Measurements from ENCODE around the gene ACAA1. TPM values are rescaled to one million over a fixed set of nuclear protein-coding genes. Genes with fewer than 3 reads are reported as not detected.

Gene ACAA1
- total and polyA plus RNA-seq, 10 of the 15 experiments (the other 5 are each of a cell fraction or from before 2014, with no cell fraction given), result 5.7 to 85.4 (median 60.6) TPM

- SMC1A ChIA-PET (ENCODE audit: uncharacterized antibody, unreplicated experiment), result interaction anchor here (2.5 to 8.2 kb wide), 3 partner anchors 11 to 67 kb away, joined by 13 to 92 read pairs (median 89); partner anchors contain the start of gene OXSR1
- intact Hi-C loops (cut with micrococcal nuclease; ENCODE audit: unreplicated experiment) (no loop called here), in situ Hi-C loops (cut with MboI) (no loop called here)
- Histone ChIP-seq H3K27me3 (replicated peaks in 1 of 2; ENCODE audit: control insufficient read depth in 2 of 2, insufficient read depth in 2 of 2, low read length in 1 of 2) (no peaks in the 10 kb centered on the region), H3K4me2 (ENCODE audit: control insufficient read depth, insufficient read depth) (peak overlapping the region; percentile 39; the same call in 1 of the 2 replicates), H3K9ac (ENCODE audit: control insufficient read depth, insufficient read depth, low read length) (no peak overlapping the region), H2AFZ (ENCODE audit: control insufficient read depth, low read depth, low read length) (no peak overlapping the region), H3K4me3 (no peak overlapping the region), H3K27ac (ENCODE audit: control insufficient read depth, insufficient read depth) (no peak overlapping the region), H3K9me3 (replicated peaks; ENCODE audit: control insufficient read depth, insufficient read depth, low read length) (peaks cover 9% of the 10 kb centered on the region; the same call in 2 of the 3 replicates), H3K36me3 (ENCODE audit: control insufficient read depth in 2 of 2, insufficient read depth in 2 of 2, low read length in 1 of 2) (peaks cover 0 to 15% of the 10 kb centered on the region in 2 experiments; a peak in 1 of 4 replicates), H3K4me1 (ENCODE audit: control insufficient read depth, insufficient read depth, low read length) (peaks cover 25% of the 10 kb centered on the region), H3K79me2 (ENCODE audit: control insufficient read depth, insufficient read depth, low read length) (peaks cover 30% of the 10 kb centered on the region), H4K20me1 (ENCODE audit: control insufficient read depth, insufficient read depth) (no peaks in the 10 kb centered on the region)
- no TSS peak for BruUV-seq (replicated peaks)
- POLR2A ChIA-PET, result interaction anchor here (6.4 to 8.8 kb wide), 2 partner anchors 11 to 21 kb away, joined by 48 to 146 read pairs; partner anchors contain the start of gene OXSR1
- RAD21 ChIA-PET (ENCODE audit: unreplicated experiment), result interaction anchor here (2.0 kb wide), 1 partner anchor 21 kb away, joined by 15 read pairs; the partner anchor contains the start of gene OXSR1
- 40% methylated on average over 3 of the region's 3 CpGs for WGBS (ENCODE audit: insufficient coverage, insufficient replicate concordance, low lambda C conversion rate, missing lambda C conversion rate)
- TF ChIP-seq IKZF1 (conservative IDR thresholded peaks at IDR 0.05), result 0 out of 2 replicates have a peak, but pooled peaks have one; percentile 14
- no peak for TF ChIP-seq CBX3 (IDR thresholded peaks at IDR 0.05; ENCODE audit: borderline replicate concordance, low read depth)
- peak; percentile 26 for TF ChIP-seq MEF2B (IDR thresholded peaks at IDR 0.05; ENCODE audit: partially characterized antibody, poor library complexity, severe bottlenecking)
- FAIRE-seq (no peak), ATAC-seq (no peak), DNase-seq (ENCODE audit: low read depth, low spot score) (no peak)
- CTCF ChIA-PET, result interaction anchor here (0.9 to 8.2 kb wide), 3 partner anchors 12 to 27 kb away, joined by 3 to 74 read pairs (median 4); partner anchors contain the start of gene OXSR1
Measured at GRCh38 chr3:38143511-38143910, 6.6 kb upstream of the ACAA1 start.

GRCh38 chr3:38142959-38143358 lies 6.0 kb upstream of the ACAA1 start:
- Histone ChIP-seq H3K27me3 (replicated peaks in 1 of 2; ENCODE audit: control insufficient read depth in 2 of 2, insufficient read depth in 2 of 2, low read length in 1 of 2) (no peaks in the 10 kb centered on the region), H3K36me3 (ENCODE audit: control insufficient read depth in 2 of 2, insufficient read depth in 2 of 2, low read length in 1 of 2) (peaks cover 0 to 15% of the 10 kb centered on the region in 2 experiments; a peak in 1 of 4 replicates), H3K9ac (ENCODE audit: control insufficient read depth, insufficient read depth, low read length) (no peak overlapping the region), H3K9me3 (replicated peaks; ENCODE audit: control insufficient read depth, insufficient read depth, low read length) (peaks cover 9% of the 10 kb centered on the region; the same call in 2 of the 3 replicates), H3K79me2 (ENCODE audit: control insufficient read depth, insufficient read depth, low read length) (peaks cover 36% of the 10 kb centered on the region), H3K4me3 (no peak overlapping the region), H3K4me2 (ENCODE audit: control insufficient read depth, insufficient read depth) (no peak overlapping the region; the same call in 1 of the 2 replicates), H3K27ac (ENCODE audit: control insufficient read depth, insufficient read depth) (no peak overlapping the region), H2AFZ (ENCODE audit: control insufficient read depth, low read depth, low read length) (no peak overlapping the region), H3K4me1 (ENCODE audit: control insufficient read depth, insufficient read depth, low read length) (peaks cover 28% of the 10 kb centered on the region), H4K20me1 (ENCODE audit: control insufficient read depth, insufficient read depth) (no peaks in the 10 kb centered on the region)
- in situ Hi-C loops (cut with MboI), result no loop called here
- BruUV-seq (replicated peaks), result no TSS peak
- ATAC-seq, result no peak
- DNase-seq (ENCODE audit: low read depth, low spot score), result no peak
- ChIA-PET POLR2A (interaction anchor here (0.8 to 8.8 kb wide), 3 partner anchors 11 to 22 kb away, joined by 4 to 146 read pairs (median 48); partner anchors contain the start of gene OXSR1), RAD21 (ENCODE audit: unreplicated experiment) (interaction anchor here (2.0 kb wide), 1 partner anchor 22 kb away, joined by 15 read pairs; the partner anchor contains the start of gene OXSR1), SMC1A (ENCODE audit: uncharacterized antibody, unreplicated experiment) (interaction anchor here (2.5 to 8.2 kb wide), 3 partner anchors 12 to 68 kb away, joined by 13 to 92 read pairs (median 89); partner anchors contain the start of gene OXSR1), CTCF (interaction anchor here (0.7 to 8.2 kb wide), 6 partner anchors 11 to 201 kb away, joined by 3 to 74 read pairs (median 4); partner anchors contain the start of gene OXSR1)
- 100% methylated on average over 1 of the region's 1 CpG for WGBS (ENCODE audit: insufficient coverage, insufficient replicate concordance, low lambda C conversion rate, missing lambda C conversion rate)
- intact Hi-C loops (cut with micrococcal nuclease; ENCODE audit: unreplicated experiment), result no loop called here
- no peak for FAIRE-seq
- TF ChIP-seq POLR2A (IDR thresholded peaks at IDR 0.05; ENCODE audit: low read depth, low read length), result no peak
- TF ChIP-seq GABPA (IDR thresholded peaks at IDR 0.05; ENCODE audit: low read depth), result no peak
- no peak for TF ChIP-seq PAX5 (IDR thresholded peaks at IDR 0.05; ENCODE audit: borderline replicate concordance, low read depth, low read length)

All from GM12878 (cell line).